ENCODE data around the gene SLCO1B1. TPM values are rescaled to one million over a fixed set of nuclear protein-coding genes. Genes with fewer than 3 reads are reported as not detected.
"Not testable (repeated sequence)": the region's sequence is repeated elsewhere in the genome, so short reads cannot be mapped to it uniquely, and the experiment has no call there.

The SLCO1B1 gene
- total RNA-seq, 6 donors from 2014 or later, result not detected

DNA sequence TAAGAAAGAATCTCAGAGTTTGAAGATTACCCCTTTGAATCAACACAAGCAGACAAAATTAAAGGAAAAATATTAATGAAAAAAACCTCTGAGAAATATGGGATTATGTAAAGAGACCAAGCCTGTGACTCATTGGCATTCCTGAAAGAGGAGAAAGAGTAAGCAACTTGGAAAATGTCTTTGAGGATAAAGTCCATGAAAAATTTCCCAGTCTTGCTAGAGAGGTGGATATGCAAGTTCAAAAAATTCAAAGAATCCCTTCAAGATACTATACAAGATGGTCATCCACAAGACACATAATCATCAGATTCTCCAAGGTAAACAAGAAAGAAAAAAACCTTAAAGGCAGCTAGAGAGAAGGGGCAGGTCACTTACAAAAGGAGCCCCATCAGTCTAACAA lies 13.3 kb downstream of the SLCO1B1 start:
- Histone ChIP-seq H3K4me1 (no peaks in the 10 kb centered on the region), H3K27me3 (no peaks in the 10 kb centered on the region), H3K36me3 (no peaks in the 10 kb centered on the region), H3K4me3 (no peak overlapping the region), H3K27ac (no peak overlapping the region), H3K9me3 (no peaks in the 10 kb centered on the region)
- ATAC-seq (ENCODE audit: low FRiP score in 2 of 2) (no peak), DNase-seq (no peak)
- TF ChIP-seq POLR2AphosphoS5 (IDR thresholded peaks at IDR 0.05) (no peak), POLR2A (IDR thresholded peaks at IDR 0.05) (no peak), EP300 (IDR thresholded peaks at IDR 0.05) (no peak)
- TF ChIP-seq, protein P1, sequence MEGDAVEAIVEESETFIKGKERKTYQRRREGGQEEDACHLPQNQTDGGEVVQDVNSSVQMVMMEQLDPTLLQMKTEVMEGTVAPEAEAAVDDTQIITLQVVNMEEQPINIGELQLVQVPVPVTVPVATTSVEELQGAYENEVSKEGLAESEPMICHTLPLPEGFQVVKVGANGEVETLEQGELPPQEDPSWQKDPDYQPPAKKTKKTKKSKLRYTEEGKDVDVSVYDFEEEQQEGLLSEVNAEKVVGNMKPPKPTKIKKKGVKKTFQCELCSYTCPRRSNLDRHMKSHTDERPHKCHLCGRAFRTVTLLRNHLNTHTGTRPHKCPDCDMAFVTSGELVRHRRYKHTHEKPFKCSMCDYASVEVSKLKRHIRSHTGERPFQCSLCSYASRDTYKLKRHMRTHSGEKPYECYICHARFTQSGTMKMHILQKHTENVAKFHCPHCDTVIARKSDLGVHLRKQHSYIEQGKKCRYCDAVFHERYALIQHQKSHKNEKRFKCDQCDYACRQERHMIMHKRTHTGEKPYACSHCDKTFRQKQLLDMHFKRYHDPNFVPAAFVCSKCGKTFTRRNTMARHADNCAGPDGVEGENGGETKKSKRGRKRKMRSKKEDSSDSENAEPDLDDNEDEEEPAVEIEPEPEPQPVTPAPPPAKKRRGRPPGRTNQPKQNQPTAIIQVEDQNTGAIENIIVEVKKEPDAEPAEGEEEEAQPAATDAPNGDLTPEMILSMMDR (IDR thresholded peaks at IDR 0.05), result no peak

DNA sequence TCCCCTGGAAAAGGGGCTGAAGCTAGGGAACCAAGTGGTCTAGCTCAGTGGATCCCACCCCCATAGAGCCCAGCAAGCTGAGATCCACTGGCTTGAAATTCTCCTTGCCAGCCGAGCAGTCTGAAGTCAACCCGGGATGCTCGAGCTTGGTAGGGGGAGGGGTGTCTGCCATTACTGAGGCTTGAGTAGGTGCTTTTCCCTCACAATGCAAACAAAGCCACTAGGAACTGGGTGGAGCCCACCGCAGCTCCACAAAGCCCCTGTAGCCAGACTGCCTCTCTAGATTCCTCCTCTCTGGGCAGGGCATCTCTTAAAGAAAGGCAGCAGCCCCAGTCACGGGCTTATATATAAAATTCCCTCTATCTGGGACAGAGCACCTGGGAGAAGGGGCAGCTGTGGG lies 18.9 kb downstream of the SLCO1B1 start:
- not testable (repeated sequence) for DNase-seq; H3K4me1 ChIP-seq; ATAC-seq (ENCODE audit: low FRiP score in 2 of 2); H3K27me3 ChIP-seq; H3K9me3 ChIP-seq; H3K36me3 ChIP-seq; H3K27ac ChIP-seq; H3K4me3 ChIP-seq
- WGBS, 2 donors, result 52 to 57% methylated on average over 3 to 4 of the region's 5 CpGs

DNA sequence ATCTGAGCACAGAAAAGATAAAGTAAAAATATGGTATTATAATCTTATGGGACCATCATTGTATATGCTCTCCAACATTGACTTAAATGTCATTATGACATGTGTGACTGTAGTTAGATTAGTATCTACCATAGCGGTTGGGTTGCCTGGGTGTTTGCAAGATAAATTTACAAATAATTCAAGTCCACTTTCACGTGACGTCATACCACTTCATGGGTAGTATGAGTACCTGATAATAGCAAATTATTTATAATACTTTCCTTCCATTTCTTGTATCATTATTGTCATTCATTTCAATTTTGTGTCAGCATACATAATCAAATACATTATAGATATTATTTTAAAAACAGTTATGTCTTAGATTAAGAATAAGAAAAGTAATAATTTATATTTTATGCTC lies 20.2 kb downstream of the SLCO1B1 start:
- Histone ChIP-seq H3K36me3 (no peaks in the 10 kb centered on the region), H3K27ac (no peak overlapping the region), H3K4me1 (no peaks in the 10 kb centered on the region), H3K27me3 (no peaks in the 10 kb centered on the region), H3K9me3 (no peaks in the 10 kb centered on the region), H3K4me3 (no peak overlapping the region)
- no peak for ATAC-seq (ENCODE audit: low FRiP score in 2 of 2)
- 73 to 84% methylated on average over 3 of the region's 3 CpGs for WGBS, 2 donors
- no peak for DNase-seq
- TF ChIP-seq POLR2A (IDR thresholded peaks at IDR 0.05), result no peak
- no peak for TF ChIP-seq EP300 (IDR thresholded peaks at IDR 0.05)
- TF ChIP-seq, protein P1 (IDR thresholded peaks at IDR 0.05), result no peak
- no peak for TF ChIP-seq POLR2AphosphoS5 (IDR thresholded peaks at IDR 0.05)

DNA sequence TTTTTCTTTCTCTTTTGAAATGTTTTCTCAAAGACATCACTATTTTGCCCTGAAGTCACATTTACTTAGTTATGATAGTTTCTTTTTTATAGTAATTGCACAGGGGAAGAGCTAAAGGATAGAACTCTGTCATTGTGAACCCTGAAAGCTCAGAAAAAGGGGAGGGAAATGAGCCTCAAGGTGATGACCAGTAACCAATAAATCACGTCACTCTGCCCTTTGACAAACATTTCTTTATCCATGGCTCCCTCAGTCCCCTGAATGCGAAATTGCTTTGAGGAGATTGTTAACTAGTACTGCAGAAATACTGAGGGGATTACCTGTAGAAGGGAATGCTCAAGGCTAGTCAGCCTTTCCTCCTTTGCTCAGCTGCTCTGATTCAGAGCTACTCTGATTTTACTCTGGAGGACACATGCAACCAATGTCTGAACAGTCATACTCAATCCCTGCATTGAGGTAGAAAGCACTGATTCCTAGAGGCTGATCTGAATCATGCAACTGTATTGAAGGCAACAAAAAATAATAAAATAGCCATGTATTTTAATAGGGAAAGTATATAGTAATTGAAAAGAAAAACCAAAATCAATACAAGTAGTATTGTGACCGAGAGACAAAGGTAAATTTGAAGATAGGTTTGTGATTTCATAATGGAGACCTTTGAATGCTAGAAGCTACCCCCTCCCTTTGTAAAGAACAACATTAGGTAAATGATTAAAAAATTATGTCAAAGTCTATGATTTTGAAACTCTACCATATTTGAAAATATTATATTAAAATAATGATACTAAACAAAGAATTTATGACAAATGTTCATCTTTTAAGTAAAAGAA lies 24.7 kb downstream of the SLCO1B1 start:
- H3K27ac ChIP-seq, result no peak overlapping the region
- DNase-seq (no peak), ATAC-seq (ENCODE audit: low FRiP score in 2 of 2) (no peak)
- TF ChIP-seq POLR2A (IDR thresholded peaks at IDR 0.05) (no peak), EP300 (IDR thresholded peaks at IDR 0.05) (no peak), POLR2AphosphoS5 (IDR thresholded peaks at IDR 0.05) (no peak)
- TF ChIP-seq, protein P1 (IDR thresholded peaks at IDR 0.05), result no peak
- no peaks in the 10 kb centered on the region for H3K9me3 ChIP-seq
- H3K36me3 ChIP-seq, result no peaks in the 10 kb centered on the region
- H3K4me3 ChIP-seq, result no peak overlapping the region
- H3K27me3 ChIP-seq, result no peaks in the 10 kb centered on the region
- 72 to 76% methylated on average over 3 of the region's 3 CpGs for WGBS, 2 donors
- no peaks in the 10 kb centered on the region for H3K4me1 ChIP-seq

GRCh38 chr12:21165048-21165447 lies 34.1 kb downstream of the SLCO1B1 start:
- Histone ChIP-seq H3K27ac (no peak overlapping the region), H3K4me3 (no peak overlapping the region), H3K36me3 (no peaks in the 10 kb centered on the region), H3K27me3 (no peaks in the 10 kb centered on the region), H3K9me3 (no peaks in the 10 kb centered on the region), H3K4me1 (no peaks in the 10 kb centered on the region)
- TF ChIP-seq POLR2AphosphoS5 (IDR thresholded peaks at IDR 0.05), result no peak
- TF ChIP-seq POLR2A (IDR thresholded peaks at IDR 0.05), result no peak
- no peak for TF ChIP-seq EP300 (IDR thresholded peaks at IDR 0.05)
- TF ChIP-seq, protein P1 (IDR thresholded peaks at IDR 0.05), result no peak
- ATAC-seq (ENCODE audit: low FRiP score in 2 of 2) (no peak), DNase-seq (no peak)
- WGBS, 2 donors, result 73 to 74% methylated on average over 4 of the region's 4 CpGs
